Osteocyte (in vitro differentiated cells): ENCODE data around the gene ARHGAP30. TPM values are rescaled to one million over a fixed set of nuclear protein-coding genes. Genes with fewer than 3 reads are reported as not detected.

Experiments used
- DNase-seq: peaks from one replicate; pipeline ENCODE4 v3.0.0; 2021; ENCODE audit warnings: mixed read lengths; ENCODE audit not compliant: unreplicated experiment; ENCODE audit errors: extremely low spot score
- H3K27ac Mint-ChIP-seq: one replicate; pipeline ENCODE4 v1.8.0; 2021; ENCODE audit warnings: mild to moderate bottlenecking, mixed read lengths; ENCODE audit not compliant: unreplicated experiment
- H3K27me3 Mint-ChIP-seq: one replicate; pipeline ENCODE4 v1.8.0; 2021; ENCODE audit warnings: mixed read lengths; ENCODE audit not compliant: unreplicated experiment
- H3K36me3 Mint-ChIP-seq: one replicate; pipeline ENCODE4 v1.8.0; 2021; ENCODE audit warnings: mixed read lengths; ENCODE audit not compliant: unreplicated experiment
- H3K4me1 Mint-ChIP-seq: one replicate; pipeline ENCODE4 v1.8.0; 2021; ENCODE audit warnings: mixed read lengths; ENCODE audit not compliant: unreplicated experiment
- H3K4me3 Mint-ChIP-seq: one replicate; pipeline ENCODE4 v1.8.0; 2021; ENCODE audit warnings: mild to moderate bottlenecking, moderate library complexity, mixed read lengths; ENCODE audit not compliant: unreplicated experiment
- H3K9me3 Mint-ChIP-seq: one replicate; pipeline ENCODE4 v1.8.0; 2021; ENCODE audit warnings: mixed read lengths; ENCODE audit not compliant: unreplicated experiment
- CTCF ChIP-seq: fragments of 200-600 bp; sonication (generic); IDR thresholded peaks from 2 replicates; pipeline ENCODE4 v1.5.0; 2021; ENCODE audit warnings: antibody characterized with exemption, mild to moderate bottlenecking, moderate library complexity
- total RNA-seq: library from RNA; stranded (reverse); gene quantifications from 2 replicates; pipeline ENCODE4 v1.2.1, GENCODE V29; 2021

Gene ARHGAP30
- total RNA-seq, 1 donor from 2014 or later: not detected

- Mint-ChIP-seq H3K27ac (no peak overlapping the region), H3K4me3 (no peak overlapping the region), H3K4me1 (no peaks in the 10 kb centered on the region), H3K27me3 (peaks cover 14% of the 10 kb centered on the region), H3K9me3 (no peaks in the 10 kb centered on the region), H3K36me3 (no peaks in the 10 kb centered on the region)
- DNase-seq: no peak
- no peak for TF ChIP-seq CTCF
Measured at GRCh38 chr1:161090617-161091016, 20.9 kb upstream of the ARHGAP30 start.

GRCh38 chr1:161089938-161090337 lies 20.2 kb upstream of the ARHGAP30 start:
- Mint-ChIP-seq H3K27ac (no peak overlapping the region), H3K4me3 (no peak overlapping the region), H3K27me3 (peaks cover 9% of the 10 kb centered on the region), H3K9me3 (no peaks in the 10 kb centered on the region), H3K4me1 (no peaks in the 10 kb centered on the region), H3K36me3 (no peaks in the 10 kb centered on the region)
- DNase-seq: no peak
- no peak for TF ChIP-seq CTCF

- Mint-ChIP-seq H3K27me3 (peaks cover 3% of the 10 kb centered on the region), H3K4me3 (no peak within 1 kb of the TSS), H3K4me1 (no peaks in the 10 kb centered on the region), H3K36me3 (no peaks in the 10 kb centered on the region), H3K27ac (no peak within 1 kb of the TSS), H3K9me3 (no peaks in the 10 kb centered on the region)
- no peak for TF ChIP-seq CTCF
- DNase-seq: no peak
Measured at GRCh38 chr1:161089251-161089924, 19.7 kb upstream of the ARHGAP30 start, which contains the start of gene NECTIN4. NECTIN4 (minus strand) TSS chr1:161089558; CDS start chr1:161089296, 262 bp downstream.

DNA sequence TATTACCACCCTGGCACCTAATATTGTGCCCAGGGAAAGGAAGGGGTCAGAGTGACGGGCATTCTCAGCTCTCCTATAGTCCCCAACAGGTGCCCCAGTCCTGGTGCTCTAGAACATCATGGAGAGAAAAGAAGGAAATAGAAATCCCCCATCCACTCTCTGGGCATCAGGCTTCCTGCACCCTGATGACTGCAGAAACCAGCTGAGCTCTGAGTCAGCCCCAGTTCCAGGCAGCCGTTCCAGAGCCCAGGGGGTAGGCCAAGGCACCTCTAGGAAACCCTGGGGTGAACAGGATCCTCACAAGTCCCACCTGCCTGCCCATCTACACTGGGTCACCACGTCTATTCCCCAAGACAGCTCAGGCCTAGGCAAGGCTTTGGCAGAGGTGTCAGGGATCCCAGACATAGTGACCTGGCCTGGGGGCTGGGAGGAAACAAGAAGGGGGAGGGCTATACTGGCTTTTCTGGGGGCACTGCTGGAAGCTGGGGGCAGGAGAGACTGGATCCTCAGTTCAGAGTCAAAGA lies 19.0 kb upstream of the ARHGAP30 start:
- H3K4me1 Mint-ChIP-seq: no peaks in the 10 kb centered on the region
- H3K4me3 Mint-ChIP-seq: no peak overlapping the region
- peaks cover under 1% of the 10 kb centered on the region for H3K27me3 Mint-ChIP-seq
- H3K27ac Mint-ChIP-seq: no peak overlapping the region
- TF ChIP-seq CTCF: no peak
- no peak for DNase-seq
- H3K36me3 Mint-ChIP-seq: no peaks in the 10 kb centered on the region
- H3K9me3 Mint-ChIP-seq: no peaks in the 10 kb centered on the region

DNA sequence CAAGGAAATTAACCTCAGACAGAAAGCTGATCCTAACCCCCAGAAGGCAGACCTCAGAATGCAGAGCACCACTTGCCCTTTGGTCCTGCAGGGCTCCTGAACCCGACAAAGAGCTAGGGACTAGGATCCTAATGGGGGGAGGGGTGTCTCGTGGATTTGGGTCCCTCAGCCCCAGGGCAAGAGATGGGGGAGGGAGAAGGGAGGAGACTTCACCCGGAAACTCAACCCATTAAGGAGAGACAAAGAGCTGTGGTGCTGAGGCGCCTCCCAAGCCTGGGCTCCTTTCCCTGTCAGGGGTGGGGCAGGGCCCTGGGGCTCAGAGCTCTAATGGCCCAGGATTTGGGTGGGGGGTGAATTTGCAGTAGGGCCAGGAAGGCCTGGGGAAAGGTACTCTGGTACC lies 16.8 kb upstream of the ARHGAP30 start:
- H3K27ac Mint-ChIP-seq: no peak overlapping the region

More for the DNA sequence above, 16.8 kb upstream of the ARHGAP30 start:
- Mint-ChIP-seq H3K9me3 (no peaks in the 10 kb centered on the region), H3K27me3 (no peaks in the 10 kb centered on the region), H3K4me1 (peaks cover 7% of the 10 kb centered on the region), H3K4me3 (no peak overlapping the region), H3K36me3 (no peaks in the 10 kb centered on the region)
- TF ChIP-seq CTCF: no peak
- no peak for DNase-seq
